Stimulated activated CD8-positive, alpha-beta memory T cell treated with anti-CD3 and anti-CD28 coated beads, Interleukin-2, amount 100 ng/mL, for 48 hours (primary cell): Measurements from ENCODE around the gene C20orf141.
A peak's percentile ranks its signal among the peaks of the same experiment; 100 is the strongest.
"Not testable (repeated sequence)": the region's sequence is repeated elsewhere in the genome, so short reads cannot be mapped to it uniquely, and the experiment has no call there.

Experiments
- DNase-seq, 2 donors: peaks; one replicate each; pipeline ENCODE4 v3.0.0-alpha.2; 2020; ENCODE audit warnings: low read depth in 2 of 2

The C20orf141 gene

GRCh38 chr20:2820084-2820895, 5.5 kb downstream of the C20orf141 start:
- no peak for DNase-seq

- DNase-seq, result no peak
Measured at GRCh38 chr20:2820896-2821869, 6.4 kb downstream of the C20orf141 start.

GRCh38 chr20:2822073-2822472, 7.3 kb downstream of the C20orf141 start:
- DNase-seq, result no peak

- DNase-seq, result no peak
Measured at GRCh38 chr20:2825761-2826160, 11.0 kb downstream of the C20orf141 start.

- DNase-seq, result no peak
Measured at GRCh38 chr20:2826655-2827054, 11.9 kb downstream of the C20orf141 start.

GRCh38 chr20:2829376-2829775, 14.6 kb downstream of the C20orf141 start:
- no peak for DNase-seq

GRCh38 chr20:2831206-2831605, 16.4 kb downstream of the C20orf141 start:
- not testable (repeated sequence) for DNase-seq

GRCh38 chr20:2833761-2834160, 19.0 kb downstream of the C20orf141 start:
- DNase-seq, result no peak

GRCh38 chr20:2834401-2835110, 19.8 kb downstream of the C20orf141 start:
- no peak for DNase-seq

GRCh38 chr20:2835331-2835796, 20.6 kb downstream of the C20orf141 start:
- DNase-seq, result no peak

- DNase-seq, result no peak
Measured at GRCh38 chr20:2836035-2836434, 21.2 kb downstream of the C20orf141 start.

GRCh38 chr20:2837221-2837960, 22.6 kb downstream of the C20orf141 start:
- no peak for DNase-seq

- no peak for DNase-seq
Measured at GRCh38 chr20:2838170-2838797, 23.5 kb downstream of the C20orf141 start.

- no peak for DNase-seq
Measured at GRCh38 chr20:2838847-2839671, 24.3 kb downstream of the C20orf141 start.

GRCh38 chr20:2839732-2840137, 24.9 kb downstream of the C20orf141 start:
- no peak for DNase-seq

GRCh38 chr20:2840138-2840966, 25.6 kb downstream of the C20orf141 start, which contains the start of the genes PCED1A and VPS16:
Gene PCED1A, minus strand, starts transcription at chr20:2840655. Its CDS starts 743 bp downstream, at chr20:2839912.
Gene VPS16, plus strand, starts transcription at chr20:2840745. Its CDS starts 30 bp downstream, at chr20:2840775.
- DNase-seq, result peak; percentile 82 to 84

GRCh38 chr20:2840967-2841531, 26.3 kb downstream of the C20orf141 start:
- DNase-seq, result peak in 1 of 2 donors; percentile 41

- no peak for DNase-seq
Measured at GRCh38 chr20:2845607-2846006, 30.8 kb downstream of the C20orf141 start.
